GM03348 (cell line): ENCODE results near the gene MYO7B.

Experiments
- DNase-seq: peaks from one replicate; pipeline ENCODE4 v3.0.0; 2012; ENCODE audit warnings: low spot score

The MYO7B gene

GRCh38 chr2:127638361-127639110 is 103.1 kb downstream of the MYO7B start:
- DNase-seq, result no peak

GRCh38 chr2:127639111-127639474 is 103.6 kb downstream of the MYO7B start:
- DNase-seq, result no peak

- no peak for DNase-seq
Measured at GRCh38 chr2:127640082-127641072, 104.9 kb downstream of the MYO7B start.

GRCh38 chr2:127641133-127641532 is 105.7 kb downstream of the MYO7B start:
- no peak for DNase-seq

- DNase-seq, result no peak
Measured at GRCh38 chr2:127641846-127642507, 106.5 kb downstream of the MYO7B start.

GRCh38 chr2:127642706-127643438 is 107.4 kb downstream of the MYO7B start:
- DNase-seq, result no peak

- no peak for DNase-seq
Measured at GRCh38 chr2:127643439-127644065, 108.1 kb downstream of the MYO7B start.

- DNase-seq, result no peak
Measured at GRCh38 chr2:127644066-127645025, 108.9 kb downstream of the MYO7B start.

GRCh38 chr2:127645026-127645394 is 109.5 kb downstream of the MYO7B start:
- no peak for DNase-seq

GRCh38 chr2:127645395-127646291 is 110.2 kb downstream of the MYO7B start, which contains the start of gene GPR17:
Gene GPR17, plus strand, starts transcription at chr2:127646153. Its CDS starts 4,583 bp downstream, at chr2:127650736.
- no peak for DNase-seq

GRCh38 chr2:127646487-127647241 is 111.2 kb downstream of the MYO7B start:
- DNase-seq, result no peak

GRCh38 chr2:127647242-127648190 is 112.0 kb downstream of the MYO7B start:
- DNase-seq, result peak; percentile 72

GRCh38 chr2:127648321-127648720 is 112.8 kb downstream of the MYO7B start:
- DNase-seq, result no peak

- peak; percentile 14 for DNase-seq
Measured at GRCh38 chr2:127649100-127649611, 113.7 kb downstream of the MYO7B start.

GRCh38 chr2:127649684-127650040 is 114.2 kb downstream of the MYO7B start:
- peak; percentile 92 for DNase-seq

GRCh38 chr2:127650041-127650784 is 114.7 kb downstream of the MYO7B start:
- no peak for DNase-seq
